Fibroblast of lung (primary cell): ENCODE measurements around the gene UGDH.

Experiments
- CTCF ChIP-seq, 2 donors: IDR thresholded peaks in 1 of 2; conservative IDR thresholded peaks in 1 of 2; 1 replicate in 1 of 2; 2 replicates in 1 of 2; pipeline ENCODE4 v1.5.1; 2011 to 2012; ENCODE audit warnings: low read length in 2 of 2, control low read depth in 1 of 2, inconsistent platforms in 1 of 2, low read depth in 1 of 2, mild to moderate bottlenecking in 1 of 2
- EZH2 ChIP-seq: IDR thresholded peaks from 2 replicates; pipeline ENCODE4 v1.5.1; 2012; ENCODE audit warnings: low read length, control low read depth, mild to moderate bottlenecking; ENCODE audit errors: missing control alignments

GRCh38 chr4:39510348-39510929 is 16.8 kb downstream of the UGDH start:
- TF ChIP-seq CTCF (conservative IDR thresholded peaks at IDR 0.05 in 1 of 2, IDR thresholded peaks at IDR 0.05 in 1 of 2; ENCODE audit: low read depth in 1 of 2, low read length in 2 of 2) (no peak), EZH2 (no peak)
